K562 (cell line): Measurements from ENCODE around the gene TRIO. TPM values are rescaled to one million over a fixed set of nuclear protein-coding genes. Genes with fewer than 3 reads are reported as not detected.

Source experiments
- ATAC-seq: fragments of 200-7000 bp; cut with Tn5 transposase; 3 replicates; pipeline ENCODE4 v1.9.1; 2020; ENCODE audit warnings: moderate library complexity
- BruUV-seq: library from RNA; stranded (reverse); fragments of 400-500 nt; replicated peaks from 2 replicates; lab custom pipeline; 2021; lab: Mats Ljungman, UMichigan
- CTCF ChIA-PET: fragments of 300-600 bp; formaldehyde crosslinking; extraction: SDS; loops from one replicate; lab custom pipeline; 2021; ENCODE audit warnings: low intra/inter-chr PET ratio; lab: Yijun Ruan, JAX
- POLR2A ChIA-PET: fragments of 300-600, 350-650 bp; sonication (Branson Sonifier 250); formaldehyde crosslinking; extraction: SDS; loops from one replicate; lab custom pipeline; 2021; ENCODE audit warnings: antibody characterized with exemption, inconsistent platforms; lab: Yijun Ruan, JAX
- DNase-seq, 4 experiments: peaks; one replicate each; pipeline versions ENCODE4 v3.0.0 to v3.0.0-alpha.2; 2011 to 2018; ENCODE audit warnings: low spot score in 3 of 4, mixed read lengths in 3 of 4; ENCODE audit errors: extremely low read depth in 1 of 4
- FAIRE-seq: peaks from 2 replicates; lab custom pipeline; 2011; peaks lifted over from hg19 to GRCh38; lab: Jason Lieb, UNC
- H2AFZ ChIP-seq: 2 replicates; pipeline ENCODE4 v1.6.0; 2011; ENCODE audit warnings: low read depth, low read length, control low read depth, inconsistent platforms
- H3K27ac ChIP-seq: fragments of 200-600 bp; 3 replicates; pipeline ENCODE4 v1.8.0; 2011; ENCODE audit warnings: low read depth, mild to moderate bottlenecking, control low read depth, inconsistent platforms, low read length, moderate library complexity, mixed read lengths; ENCODE audit errors: extremely low read depth
- H3K27me3 ChIP-seq, 2 experiments: fragments of 300-600 bp in 1 of 2; 2 replicates in 1 of 2; 3 replicates in 1 of 2; pipeline versions ENCODE4 v1.6.0 to v1.8.0; 2011; ENCODE audit warnings: inconsistent platforms in 2 of 2, low read length in 2 of 2, mild to moderate bottlenecking in 1 of 2, mixed read lengths in 1 of 2, moderate library complexity in 1 of 2; ENCODE audit not compliant: control insufficient read depth in 2 of 2, insufficient read depth in 2 of 2
- H3K36me3 ChIP-seq: fragments of 300-600 bp; 3 replicates; pipeline ENCODE4 v1.8.0; 2011; ENCODE audit warnings: mild to moderate bottlenecking, low read length, inconsistent platforms; ENCODE audit not compliant: control insufficient read depth, insufficient read depth
- H3K4me1 ChIP-seq, 2 experiments: fragments of 200-600 bp in 1 of 2; replicated peaks in 1 of 2; 2 replicates in 1 of 2; 3 replicates in 1 of 2; pipeline versions ENCODE4 v1.5.1 to v1.8.0; 2011; ENCODE audit warnings: inconsistent platforms in 2 of 2, low read length in 2 of 2, mild to moderate bottlenecking in 1 of 2, mixed read lengths in 1 of 2, moderate library complexity in 1 of 2; ENCODE audit not compliant: control insufficient read depth in 2 of 2, insufficient read depth in 2 of 2
- H3K4me2 ChIP-seq: 2 replicates; pipeline ENCODE4 v1.6.1; 2011; ENCODE audit warnings: low read length, control low read depth, inconsistent platforms, mixed read lengths; ENCODE audit not compliant: insufficient read depth
- H3K4me3 ChIP-seq: fragments of 200-600 bp; sonication (generic), shearing (Covaris generic); 2 replicates; pipeline ENCODE4 v1.5.1; 2016; ENCODE audit warnings: control low read depth, inconsistent platforms
- H3K79me2 ChIP-seq: fragments of 200-600 bp; 3 replicates; pipeline ENCODE4 v1.8.0; 2011; ENCODE audit warnings: low read length, inconsistent platforms; ENCODE audit not compliant: control insufficient read depth, insufficient read depth
- H3K9ac ChIP-seq, 2 experiments: 2 replicates each; pipeline versions ENCODE4 v1.6.0 to v1.6.1; 2011; ENCODE audit warnings: low read depth in 2 of 2, low read length in 2 of 2, control low read depth in 1 of 2, inconsistent platforms in 1 of 2, mild to moderate bottlenecking in 1 of 2, mixed read lengths in 1 of 2; ENCODE audit not compliant: insufficient read depth in 1 of 2
- H3K9me1 ChIP-seq: one replicate; pipeline ENCODE4 v1.6.0; 2011; ENCODE audit warnings: inconsistent platforms, mild to moderate bottlenecking, low read length, moderate library complexity; ENCODE audit not compliant: control insufficient read depth, insufficient read depth
- H3K9me3 ChIP-seq: replicated peaks from 2 replicates; pipeline ENCODE4 v1.5.1; 2011; ENCODE audit warnings: low read depth, low read length, inconsistent platforms; ENCODE audit not compliant: control insufficient read depth, insufficient read depth
- H4K20me1 ChIP-seq: replicated peaks from 2 replicates; pipeline ENCODE4 v1.6.1; 2011; ENCODE audit warnings: low read length, inconsistent platforms, mixed read lengths; ENCODE audit not compliant: control insufficient read depth, insufficient read depth
- CBFB ChIP-seq: sonication (generic); formaldehyde crosslinking; IDR thresholded peaks from 2 replicates; pipeline ENCODE4 v1.4.0; 2020; ENCODE audit warnings: mild to moderate bottlenecking, missing genetic modification reagents
- COPS2 ChIP-seq: fragments of 450-650 bp; conservative IDR thresholded peaks from 2 replicates; pipeline ENCODE4 v1.6.1; 2016; ENCODE audit warnings: mild to moderate bottlenecking, moderate library complexity
- CREM ChIP-seq: IDR thresholded peaks from 2 replicates; pipeline ENCODE4 v1.6.1; 2014; ENCODE audit warnings: antibody characterized with exemption, low read depth
- CSDE1 ChIP-seq, 2 experiments: fragments of 450-650 bp; IDR thresholded peaks; 2 replicates each; pipeline ENCODE4 v1.6.1; 2016; ENCODE audit warnings: mild to moderate bottlenecking in 1 of 2
- EWSR1 ChIP-seq: fragments of 450-650 bp; IDR thresholded peaks from 2 replicates; pipeline ENCODE4 v1.6.1; 2018; ENCODE audit warnings: borderline replicate concordance, mild to moderate bottlenecking, low read depth, moderate library complexity; ENCODE audit not compliant: partially characterized antibody
- GABPB1 ChIP-seq: sonication (generic); formaldehyde crosslinking; IDR thresholded peaks from 2 replicates; pipeline ENCODE4 v1.8.0; 2022; ENCODE audit warnings: mild to moderate bottlenecking, missing genetic modification reagents
- HDAC2 ChIP-seq: fragments of 450-650 bp; IDR thresholded peaks from 2 replicates; pipeline ENCODE4 v1.6.1; 2016; ENCODE audit warnings: mild to moderate bottlenecking
- MTA1 ChIP-seq: fragments of 450-650 bp; IDR thresholded peaks from 2 replicates; pipeline ENCODE4 v1.6.1; 2017; ENCODE audit warnings: borderline replicate concordance
- NFE2L1 ChIP-seq: fragments of 450-650 bp; IDR thresholded peaks from 2 replicates; pipeline ENCODE4 v1.6.1; 2016; ENCODE audit warnings: missing genetic modification characterization, low read depth, mild to moderate bottlenecking, missing compliant biosample characterization, moderate library complexity, borderline replicate concordance
- SMC3 ChIP-seq: conservative IDR thresholded peaks from 2 replicates; pipeline ENCODE4 v1.6.1; 2011; ENCODE audit warnings: low read depth, low read length, improper control_type of control experiment; ENCODE audit not compliant: insufficient read depth
- ZNF311 ChIP-seq: fragments of 250-450 bp; sonication (Bioruptor Pico); IDR thresholded peaks from 2 replicates; pipeline ENCODE4 v1.4.0; 2020; ENCODE audit warnings: mild to moderate bottlenecking, moderate library complexity
- ZNF324 ChIP-seq: fragments of 250-450 bp; sonication (Bioruptor Pico); IDR thresholded peaks from 2 replicates; pipeline ENCODE4 v1.4.0; 2020; ENCODE audit warnings: mild to moderate bottlenecking
- ZNF408 ChIP-seq: fragments of 250-450 bp; sonication (Bioruptor Pico); IDR thresholded peaks from 2 replicates; pipeline ENCODE4 v1.4.0; 2020; ENCODE audit warnings: low read depth, mild to moderate bottlenecking, moderate library complexity
- ZNF785 ChIP-seq: fragments of 250-450 bp; sonication (Bioruptor Pico); IDR thresholded peaks from 2 replicates; pipeline ENCODE4 v1.4.0; 2020; ENCODE audit warnings: mild to moderate bottlenecking
- WGBS: fragments of 100-300 bp; shearing (Covaris generic); methylation state at CpG from one replicate; pipeline ENCODE4 v1.1.6; 2016; ENCODE audit warnings: low coverage, mixed read lengths; ENCODE audit not compliant: insufficient coverage; ENCODE audit errors: missing lambda C conversion rate; 5-methylcytosine and 5-hydroxymethylcytosine counted together
- in situ Hi-C: fragments of 300-500 bp; cut with MboI; formaldehyde crosslinking; loops from 4 replicates; pipeline ENCODE4 v1.15.0; 2018; ENCODE audit warnings: inconsistent platforms, mixed read lengths
- intact Hi-C: fragments of 100-400 bp; cut with micrococcal nuclease; formaldehyde crosslinking; loops from 2 replicates; pipeline ENCODE4 v1.14.2; 2022
- polyA plus RNA-seq, 8 experiments: library from polyadenylated mRNA; depleted of rRNA in 4 of 8; stranded (reverse) in 5 of 8; unstranded in 3 of 8; fragments of >200 nt; fragmentation: Nextera tagmentation in 2 of 8; fragmentation: Illumina TruSeq in 1 of 8; extraction: Ambion mirVana in 2 of 8; extraction: Trizol in 1 of 8; gene quantifications; 2 replicates each; pipeline versions ENCODE4 v1.2.1 to v1.2.3, GENCODE V29; 2011 to 2014; ENCODE audit warnings: inconsistent platforms in 1 of 8, missing spikeins in 1 of 8
- total RNA-seq, 7 experiments: library from RNA; depleted of rRNA in 6 of 7; stranded (reverse); fragments of >200 nt in 6 of 7; fragmentation: Illumina TruSeq in 2 of 7; extraction: Trizol in 2 of 7; gene quantifications; 2 replicates each; pipeline versions ENCODE4 v1.2.1 to v1.2.3, GENCODE V29; 2011 to 2021; ENCODE audit warnings: low replicate concordance in 1 of 7
- TF ChIP-seq, protein P1 (sequence below): sonication (generic); formaldehyde crosslinking; IDR thresholded peaks from 2 replicates; pipeline ENCODE4 v1.8.0; 2022; ENCODE audit warnings: mild to moderate bottlenecking, missing genetic modification reagents
- TF ChIP-seq, protein P2 (sequence below): fragments of 450-650 bp; formaldehyde crosslinking; IDR thresholded peaks from 2 replicates; pipeline ENCODE4 v1.4.0; 2020; ENCODE audit warnings: mild to moderate bottlenecking, moderate library complexity
- TF ChIP-seq, protein P3 (sequence below): fragments of 200-800 bp; sonication (Bioruptor generic); IDR thresholded peaks from 2 replicates; pipeline ENCODE4 v1.6.1; 2016; ENCODE audit warnings: missing genetic modification characterization, missing compliant biosample characterization

TRIO gene
- total and polyA plus RNA-seq, 9 of the 15 experiments (the other 6 are each of a cell fraction or from before 2014, with no cell fraction given): 0.24 to 5.0 (median 1.1) TPM

DNA sequence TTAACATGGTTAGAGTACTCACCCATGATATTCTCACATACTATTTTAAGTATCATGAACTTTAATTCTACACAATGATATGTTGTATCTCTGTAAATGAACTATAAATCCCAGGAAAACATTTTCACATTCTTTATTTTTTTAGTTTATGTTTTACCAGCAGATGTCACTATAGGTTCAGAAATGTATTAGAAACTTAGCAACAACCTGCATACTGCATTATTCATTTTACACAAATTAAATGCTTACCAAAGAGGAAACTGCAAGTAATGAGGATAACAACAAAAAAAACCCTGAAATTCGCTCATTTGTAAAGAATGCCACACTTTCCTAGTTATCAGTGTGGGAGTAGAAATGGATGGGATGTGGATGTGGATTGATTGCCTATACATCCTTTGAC, 221.0 kb downstream of the TRIO start:
- Histone ChIP-seq H3K36me3 (no peaks in the 10 kb centered on the region), H3K27ac (no peak overlapping the region), H2AFZ (no peak overlapping the region), H3K4me3 (no peak overlapping the region), H3K4me2 (no peak overlapping the region), H3K4me1 (no peaks in the 10 kb centered on the region), H3K9me1 (no peaks in the 10 kb centered on the region), H3K79me2 (no peaks in the 10 kb centered on the region), H3K9me3 (no peaks in the 10 kb centered on the region), H3K27me3 (peaks cover 8 to 31% of the 10 kb centered on the region in 2 experiments; a peak in 4 of 5 replicates), H4K20me1 (no peaks in the 10 kb centered on the region), H3K9ac (no peak overlapping the region)
- peak; percentile 49 for FAIRE-seq
- in situ Hi-C loops: loop anchor here (10.0 kb wide), 1 partner anchor 641 kb away; no protein-coding TSS in a partner anchor
- ChIA-PET POLR2A (no interaction called here), CTCF (interaction anchor here (0.6 to 2.8 kb wide), 7 partner anchors 19 to 1979 kb away, joined by 3 to 33 read pairs (median 4); no protein-coding TSS in a partner anchor)
- no TSS peak for BruUV-seq
- intact Hi-C loops: loop anchor here (1.0 to 5.0 kb wide), 3 partner anchors 284 to 638 kb away; no protein-coding TSS in a partner anchor
- DNase-seq: no peak
- ATAC-seq: peak; percentile 22; the same call in 2 of the 3 replicates
- WGBS: 0% methylated on average over 1 of the region's 1 CpG
- TF ChIP-seq EWSR1 (no peak), HDAC2 (no peak), CREM (no peak), ZNF311 (no peak), ZNF408 (CRISPR knock-in tag) (no peak), CBFB (CRISPR knock-in tag) (no peak), NFE2L1 (tag) (no peak), GABPB1 (CRISPR knock-in tag) (no peak), SMC3 (0 out of 2 replicates have a peak, but pooled peaks have one; percentile 4), COPS2 (no peak), CSDE1 (IDR thresholded peaks at IDR 0.05) (no peak), ZNF324 (no peak), ZNF785 (CRISPR knock-in tag) (no peak), MTA1 (no peak)
- TF ChIP-seq, protein P1, sequence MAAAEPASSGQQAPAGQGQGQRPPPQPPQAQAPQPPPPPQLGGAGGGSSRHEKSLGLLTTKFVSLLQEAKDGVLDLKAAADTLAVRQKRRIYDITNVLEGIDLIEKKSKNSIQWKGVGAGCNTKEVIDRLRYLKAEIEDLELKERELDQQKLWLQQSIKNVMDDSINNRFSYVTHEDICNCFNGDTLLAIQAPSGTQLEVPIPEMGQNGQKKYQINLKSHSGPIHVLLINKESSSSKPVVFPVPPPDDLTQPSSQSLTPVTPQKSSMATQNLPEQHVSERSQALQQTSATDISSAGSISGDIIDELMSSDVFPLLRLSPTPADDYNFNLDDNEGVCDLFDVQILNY (CRISPR knock-in tag): no peak
- TF ChIP-seq, protein P2, sequence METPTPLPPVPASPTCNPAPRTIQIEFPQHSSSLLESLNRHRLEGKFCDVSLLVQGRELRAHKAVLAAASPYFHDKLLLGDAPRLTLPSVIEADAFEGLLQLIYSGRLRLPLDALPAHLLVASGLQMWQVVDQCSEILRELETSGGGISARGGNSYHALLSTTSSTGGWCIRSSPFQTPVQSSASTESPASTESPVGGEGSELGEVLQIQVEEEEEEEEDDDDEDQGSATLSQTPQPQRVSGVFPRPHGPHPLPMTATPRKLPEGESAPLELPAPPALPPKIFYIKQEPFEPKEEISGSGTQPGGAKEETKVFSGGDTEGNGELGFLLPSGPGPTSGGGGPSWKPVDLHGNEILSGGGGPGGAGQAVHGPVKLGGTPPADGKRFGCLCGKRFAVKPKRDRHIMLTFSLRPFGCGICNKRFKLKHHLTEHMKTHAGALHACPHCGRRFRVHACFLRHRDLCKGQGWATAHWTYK: no peak
- TF ChIP-seq, protein P3, sequence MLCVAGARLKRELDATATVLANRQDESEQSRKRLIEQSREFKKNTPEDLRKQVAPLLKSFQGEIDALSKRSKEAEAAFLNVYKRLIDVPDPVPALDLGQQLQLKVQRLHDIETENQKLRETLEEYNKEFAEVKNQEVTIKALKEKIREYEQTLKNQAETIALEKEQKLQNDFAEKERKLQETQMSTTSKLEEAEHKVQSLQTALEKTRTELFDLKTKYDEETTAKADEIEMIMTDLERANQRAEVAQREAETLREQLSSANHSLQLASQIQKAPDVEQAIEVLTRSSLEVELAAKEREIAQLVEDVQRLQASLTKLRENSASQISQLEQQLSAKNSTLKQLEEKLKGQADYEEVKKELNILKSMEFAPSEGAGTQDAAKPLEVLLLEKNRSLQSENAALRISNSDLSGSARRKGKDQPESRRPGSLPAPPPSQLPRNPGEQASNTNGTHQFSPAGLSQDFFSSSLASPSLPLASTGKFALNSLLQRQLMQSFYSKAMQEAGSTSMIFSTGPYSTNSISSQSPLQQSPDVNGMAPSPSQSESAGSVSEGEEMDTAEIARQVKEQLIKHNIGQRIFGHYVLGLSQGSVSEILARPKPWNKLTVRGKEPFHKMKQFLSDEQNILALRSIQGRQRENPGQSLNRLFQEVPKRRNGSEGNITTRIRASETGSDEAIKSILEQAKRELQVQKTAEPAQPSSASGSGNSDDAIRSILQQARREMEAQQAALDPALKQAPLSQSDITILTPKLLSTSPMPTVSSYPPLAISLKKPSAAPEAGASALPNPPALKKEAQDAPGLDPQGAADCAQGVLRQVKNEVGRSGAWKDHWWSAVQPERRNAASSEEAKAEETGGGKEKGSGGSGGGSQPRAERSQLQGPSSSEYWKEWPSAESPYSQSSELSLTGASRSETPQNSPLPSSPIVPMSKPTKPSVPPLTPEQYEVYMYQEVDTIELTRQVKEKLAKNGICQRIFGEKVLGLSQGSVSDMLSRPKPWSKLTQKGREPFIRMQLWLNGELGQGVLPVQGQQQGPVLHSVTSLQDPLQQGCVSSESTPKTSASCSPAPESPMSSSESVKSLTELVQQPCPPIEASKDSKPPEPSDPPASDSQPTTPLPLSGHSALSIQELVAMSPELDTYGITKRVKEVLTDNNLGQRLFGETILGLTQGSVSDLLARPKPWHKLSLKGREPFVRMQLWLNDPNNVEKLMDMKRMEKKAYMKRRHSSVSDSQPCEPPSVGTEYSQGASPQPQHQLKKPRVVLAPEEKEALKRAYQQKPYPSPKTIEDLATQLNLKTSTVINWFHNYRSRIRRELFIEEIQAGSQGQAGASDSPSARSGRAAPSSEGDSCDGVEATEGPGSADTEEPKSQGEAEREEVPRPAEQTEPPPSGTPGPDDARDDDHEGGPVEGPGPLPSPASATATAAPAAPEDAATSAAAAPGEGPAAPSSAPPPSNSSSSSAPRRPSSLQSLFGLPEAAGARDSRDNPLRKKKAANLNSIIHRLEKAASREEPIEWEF (CRISPR knock-in tag): no peak
